GM20431 (cell line): Measurements from ENCODE around the gene ATP8A2.
"Not testable (repeated sequence)": the region's sequence is repeated elsewhere in the genome, so short reads cannot be mapped to it uniquely, and the experiment has no call there.

Experiments
- in situ Hi-C: fragments of 300-500 bp; cut with MseI, MboI; formaldehyde crosslinking; loops from one replicate; pipeline ENCODE4 v1.15.0; 2020; ENCODE audit warnings: low sequenced_read_pairs; ENCODE audit not compliant: unreplicated experiment

Gene ATP8A2

DNA sequence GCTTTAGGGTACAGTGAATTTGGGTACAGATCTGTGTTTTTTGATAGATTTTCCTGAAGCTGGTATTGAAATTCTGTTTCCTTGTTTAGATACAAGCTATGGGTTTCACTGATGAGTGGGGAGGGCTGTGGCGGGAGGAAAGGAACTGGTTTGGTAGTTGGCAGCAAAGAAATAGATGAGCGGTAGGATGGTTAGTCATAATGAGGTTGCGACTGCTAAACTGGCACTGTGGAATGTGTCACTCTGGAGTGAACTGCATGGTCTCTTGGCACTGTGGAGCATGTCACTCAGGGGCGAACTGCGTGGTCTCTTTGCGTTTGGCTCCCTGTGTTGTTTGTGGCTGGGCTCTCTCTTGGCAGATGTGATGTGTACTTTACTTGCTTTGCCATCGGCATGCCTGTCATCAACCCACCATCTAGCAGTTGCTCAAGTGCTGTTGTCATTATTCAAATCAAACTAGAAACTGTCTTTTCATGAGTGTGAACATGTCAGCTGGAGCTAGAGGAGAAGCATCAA is 82.1 kb downstream of the ATP8A2 start:
- in situ Hi-C loops: no loop called here

DNA sequence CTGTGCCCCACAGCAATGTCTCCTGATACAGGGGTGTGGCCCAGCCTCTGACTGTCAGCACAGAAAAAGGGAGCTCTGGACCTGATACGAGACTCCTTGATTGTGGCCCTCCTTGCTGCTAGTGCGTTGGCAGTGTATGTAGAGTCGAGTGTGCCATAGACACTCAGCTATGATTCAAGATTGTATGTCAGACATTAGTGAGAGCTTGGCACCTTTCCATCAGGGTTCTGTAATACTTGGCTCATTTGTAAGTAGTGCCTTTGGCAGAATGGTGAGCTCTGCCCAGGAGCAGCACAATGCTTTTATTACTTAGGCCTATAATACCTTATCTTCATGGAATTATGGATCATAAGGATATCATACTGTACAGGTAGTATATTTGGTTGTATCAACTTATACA is 83.4 kb downstream of the ATP8A2 start:
- in situ Hi-C loops: no loop called here

DNA sequence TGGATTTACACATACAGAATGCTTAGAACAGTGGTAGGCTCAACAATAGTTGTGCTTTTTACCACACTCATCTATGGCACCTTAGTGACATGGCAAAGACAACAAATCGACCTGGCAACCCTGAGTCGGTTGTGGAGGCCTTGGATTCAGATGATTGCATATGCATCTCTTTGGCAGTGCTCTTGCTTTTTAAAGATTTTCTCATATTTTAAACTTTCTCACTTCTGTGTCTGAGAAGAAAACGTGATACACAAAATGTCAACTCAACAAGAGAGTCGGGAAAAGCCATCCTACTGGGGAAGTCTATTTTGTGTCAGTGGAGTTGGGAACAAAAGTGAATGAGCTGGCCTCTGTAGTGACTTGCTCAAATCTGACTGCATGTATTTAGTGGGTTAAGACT is 85.8 kb downstream of the ATP8A2 start:
- in situ Hi-C loops: no loop called here

DNA sequence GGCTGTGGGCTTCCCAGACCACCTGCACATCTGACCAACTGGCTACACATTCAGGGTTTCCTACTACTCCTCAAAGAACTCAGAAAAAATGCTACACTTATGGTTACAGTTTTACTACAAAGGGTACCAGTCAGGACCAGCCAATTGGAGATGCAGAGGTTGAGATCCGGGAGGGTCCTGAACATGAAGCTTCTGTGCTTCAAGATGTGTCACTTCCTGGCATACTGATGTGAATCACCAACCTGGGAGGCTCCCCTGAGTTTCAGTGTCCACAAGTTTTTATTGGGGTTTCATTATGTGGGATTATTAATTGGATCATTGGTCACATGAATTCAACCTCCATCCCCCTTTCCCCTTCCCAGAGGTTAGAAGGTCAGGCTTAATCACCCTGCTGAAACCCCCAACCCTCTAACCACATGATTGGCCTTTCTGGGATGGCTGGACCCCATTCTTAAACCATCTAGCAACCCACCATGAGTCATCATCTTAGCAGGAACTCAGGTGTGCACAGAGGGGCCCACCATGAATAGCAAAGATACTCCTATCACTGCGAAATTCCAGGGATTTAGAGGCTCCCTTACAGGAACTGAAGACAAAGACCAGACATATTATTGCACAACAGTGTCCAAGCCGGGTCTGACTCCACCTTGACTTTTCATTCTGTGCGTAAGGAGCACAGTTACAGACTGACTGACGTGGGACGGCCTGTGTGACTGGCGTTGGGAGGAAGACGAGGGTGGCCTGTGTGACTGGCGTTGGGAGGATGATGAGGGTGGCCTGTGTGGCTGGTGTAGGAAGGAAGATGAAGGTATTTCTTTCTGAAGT is 90.7 kb downstream of the ATP8A2 start:
- in situ Hi-C loops: no loop called here

DNA sequence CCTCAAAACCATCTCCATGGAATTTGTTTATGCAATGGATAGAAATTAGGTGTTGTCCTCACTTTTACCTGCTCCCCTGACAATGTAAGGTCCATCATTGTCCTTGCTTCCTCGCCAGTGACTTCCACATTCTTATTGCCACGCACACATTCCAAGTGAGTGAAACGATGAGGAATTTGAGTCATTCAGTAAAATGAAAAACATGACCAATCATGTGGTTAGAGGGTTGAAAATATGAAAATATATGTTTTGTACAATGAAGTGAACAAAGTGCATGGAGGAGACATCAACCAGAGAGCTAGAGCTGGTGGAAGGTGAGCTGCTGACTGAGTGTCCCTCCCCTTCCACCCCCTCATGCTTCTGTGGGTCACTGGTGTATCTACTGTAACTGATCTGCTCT is 91.7 kb downstream of the ATP8A2 start:
- in situ Hi-C loops: no loop called here

DNA sequence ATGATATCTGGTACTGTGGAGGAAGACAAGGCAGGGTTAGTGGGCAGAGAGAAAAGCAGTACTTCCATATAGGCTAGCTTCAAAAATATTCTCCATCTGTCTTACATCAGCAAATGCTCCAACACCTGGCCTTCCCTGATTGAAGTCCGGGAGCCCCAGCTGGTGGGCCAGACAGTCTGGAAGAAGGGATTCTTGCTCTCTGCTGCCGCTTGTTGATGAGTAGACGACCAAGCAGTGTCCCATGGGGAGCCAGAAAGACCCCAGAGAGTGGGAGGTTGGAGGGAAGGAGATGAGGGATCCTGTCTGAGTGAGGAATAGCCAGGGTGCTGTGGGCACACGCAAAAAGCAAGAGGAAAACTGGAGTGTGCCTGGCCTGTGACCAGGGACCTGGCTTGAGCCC is 95.1 kb downstream of the ATP8A2 start:
- in situ Hi-C loops: no loop called here

DNA sequence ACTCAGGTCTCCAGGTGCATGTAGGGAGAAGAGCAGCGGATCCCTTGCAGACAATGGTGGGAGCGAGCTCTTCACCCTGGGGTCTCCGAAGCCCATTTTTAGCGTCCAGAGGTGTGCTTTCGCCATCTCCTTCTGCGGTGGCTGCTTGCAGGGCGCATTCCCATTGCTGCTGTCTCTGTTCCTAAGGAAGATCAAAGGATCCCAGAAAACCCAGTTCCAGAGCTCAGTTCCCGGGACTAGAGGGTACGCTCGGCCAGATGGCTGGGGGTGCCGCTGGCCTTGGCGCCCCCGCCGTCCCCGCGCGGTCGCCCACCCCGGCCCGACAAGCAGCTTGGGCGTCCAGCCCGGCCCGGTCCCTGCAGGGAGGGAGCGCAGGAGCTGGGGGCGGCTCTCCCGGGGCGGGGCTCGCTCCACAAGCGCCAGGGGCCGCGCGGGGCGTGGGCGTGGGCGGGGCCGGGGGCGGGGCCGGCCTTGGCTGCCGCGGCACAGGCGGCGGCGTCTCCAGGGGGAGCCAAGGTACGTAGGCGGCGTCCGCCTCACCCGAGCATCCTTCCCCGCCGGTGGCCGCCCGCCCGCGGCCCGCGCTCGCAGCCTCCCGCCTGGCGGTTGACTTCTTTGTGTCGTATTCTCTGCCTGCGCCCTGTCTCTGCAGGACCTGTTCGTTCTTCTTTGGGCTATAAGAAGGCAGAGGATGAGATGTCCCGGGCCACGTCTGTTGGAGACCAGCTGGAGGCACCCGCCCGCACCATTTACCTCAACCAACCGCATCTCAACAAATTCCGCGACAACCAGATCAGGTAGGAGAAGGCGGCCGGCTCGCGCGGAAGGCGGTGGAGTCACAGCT is 96.8 kb downstream of the ATP8A2 start:
- in situ Hi-C loops: no loop called here

DNA sequence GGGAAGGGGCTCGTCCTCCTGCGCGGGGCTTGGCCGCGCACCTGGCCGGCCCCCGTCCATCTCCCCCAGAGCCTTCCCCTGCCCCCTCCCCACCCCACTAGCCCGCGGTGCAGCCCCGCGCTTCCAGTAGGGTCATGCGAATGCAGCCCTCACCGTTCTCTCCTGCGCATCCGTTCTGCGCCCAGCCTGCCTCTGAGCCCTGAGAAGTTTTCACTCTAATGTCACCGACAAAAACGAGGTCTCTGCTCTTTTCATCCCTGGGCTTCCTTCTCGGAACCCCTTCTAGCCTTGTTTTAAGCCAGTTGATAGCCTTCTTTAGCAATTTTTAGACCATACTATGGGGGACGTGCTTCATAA is 97.4 kb downstream of the ATP8A2 start:
- in situ Hi-C loops: no loop called here

DNA sequence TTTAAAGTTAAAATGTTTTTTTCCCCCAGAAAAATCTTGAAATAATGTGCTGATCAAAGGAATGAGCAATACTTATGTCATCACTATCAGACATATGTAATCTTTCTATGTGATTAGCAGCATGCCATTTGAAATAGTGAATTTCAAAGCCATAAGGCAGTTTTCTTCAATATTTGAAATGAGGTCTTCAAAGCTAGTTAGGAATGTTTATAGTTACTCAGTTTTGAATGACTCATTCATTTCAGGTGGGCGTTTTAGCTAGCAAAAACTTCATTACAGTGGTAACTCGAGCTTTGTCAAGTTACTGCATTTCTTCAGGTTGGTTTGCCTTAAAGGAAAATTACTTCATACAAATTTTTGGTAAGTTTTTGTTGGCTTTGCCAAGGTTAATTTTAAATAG is 102.1 kb downstream of the ATP8A2 start:
- in situ Hi-C loops: no loop called here

DNA sequence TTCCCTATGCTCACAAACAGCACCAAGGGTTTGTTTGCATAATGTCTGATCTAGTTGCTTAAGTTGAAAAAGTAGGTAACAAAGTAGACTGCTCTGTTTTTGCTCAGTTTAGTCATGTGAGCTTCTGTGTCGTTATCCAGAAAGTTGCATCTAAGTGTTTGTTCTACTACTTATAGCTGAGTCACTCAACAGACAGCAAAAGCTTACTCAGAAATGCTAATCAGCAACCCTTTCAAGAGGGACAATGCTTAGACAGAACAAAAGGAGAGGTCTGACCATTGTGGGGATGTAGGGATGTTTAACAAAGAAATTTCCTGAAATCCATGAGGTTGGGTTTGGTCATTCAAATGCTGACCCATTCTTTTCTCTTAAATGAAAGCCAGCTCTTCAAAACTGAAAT is 106.4 kb downstream of the ATP8A2 start:
- in situ Hi-C loops: no loop called here

DNA sequence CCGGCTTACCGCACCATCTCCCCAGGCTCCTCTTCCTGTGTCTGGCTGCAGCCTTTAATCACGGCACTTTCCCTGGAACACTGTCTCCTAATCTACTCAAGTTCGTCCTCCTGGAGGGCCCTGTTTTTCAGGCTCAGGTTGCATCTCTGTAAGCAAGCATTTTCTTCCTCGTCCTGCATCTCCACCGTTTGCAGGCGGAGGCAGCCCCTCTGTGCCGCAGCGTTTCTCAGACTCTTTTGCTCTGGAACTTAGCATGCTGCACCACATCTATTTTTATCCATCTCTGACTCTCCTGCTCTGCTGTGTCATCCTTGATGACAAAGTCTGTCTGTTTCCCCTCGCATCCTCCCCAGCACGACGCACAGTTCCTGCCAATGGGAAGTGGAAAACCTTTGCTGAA is 117.5 kb downstream of the ATP8A2 start:
- in situ Hi-C loops: no loop called here

DNA sequence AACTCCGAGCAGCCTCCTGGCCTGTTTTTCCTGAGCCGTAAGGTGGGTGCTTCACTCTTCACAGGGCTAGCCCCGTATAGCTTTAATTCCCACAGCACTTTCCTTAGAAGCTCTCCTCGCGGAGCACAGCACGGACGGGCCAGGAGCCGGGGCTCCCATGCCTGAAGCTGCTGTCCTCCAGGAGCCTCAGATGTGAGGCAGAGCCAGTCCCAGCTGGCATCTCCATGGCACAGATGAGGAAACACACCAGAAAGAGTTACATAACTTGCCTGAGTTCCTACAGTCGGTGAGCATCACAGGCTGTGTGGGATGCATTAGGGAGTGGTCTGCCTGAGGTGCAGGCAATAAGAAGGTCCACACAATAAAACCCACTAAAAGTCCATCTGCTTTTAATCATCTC is 118.5 kb downstream of the ATP8A2 start:
- in situ Hi-C loops: no loop called here

DNA sequence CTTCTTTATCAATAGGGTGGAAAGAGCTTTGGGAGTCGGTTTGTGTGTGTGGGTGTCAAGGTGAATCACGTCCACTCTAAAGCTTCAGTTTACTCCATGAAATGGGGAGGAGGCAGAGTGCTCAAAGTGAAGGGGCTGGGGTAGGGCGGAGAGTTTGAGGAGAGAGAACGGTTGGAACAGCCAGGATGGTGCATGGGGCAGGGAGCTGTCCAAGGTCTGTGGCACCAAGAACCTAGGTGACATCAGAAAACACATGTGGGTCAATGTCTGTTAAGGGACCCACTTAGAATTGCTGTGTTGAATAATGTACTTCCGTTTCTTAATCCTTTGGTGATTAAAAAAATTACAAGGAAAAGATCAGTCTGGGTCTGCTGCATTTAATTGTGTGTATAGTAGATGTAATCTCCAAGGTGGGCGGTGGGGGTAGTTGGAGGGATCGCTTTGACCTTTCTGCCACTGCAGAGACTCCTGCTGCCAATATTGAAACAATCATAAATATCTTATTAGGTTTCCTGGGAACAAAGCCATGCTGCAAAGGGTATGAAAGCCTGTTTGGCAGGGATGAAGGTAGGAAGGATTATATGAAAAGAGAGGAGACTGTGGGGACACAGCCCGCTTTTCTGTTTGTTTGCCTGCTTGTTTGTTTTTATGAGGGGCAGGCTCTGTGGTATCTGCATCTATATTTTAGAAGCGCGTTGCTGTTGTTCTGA is 122.3 kb downstream of the ATP8A2 start:
- in situ Hi-C loops: no loop called here

DNA sequence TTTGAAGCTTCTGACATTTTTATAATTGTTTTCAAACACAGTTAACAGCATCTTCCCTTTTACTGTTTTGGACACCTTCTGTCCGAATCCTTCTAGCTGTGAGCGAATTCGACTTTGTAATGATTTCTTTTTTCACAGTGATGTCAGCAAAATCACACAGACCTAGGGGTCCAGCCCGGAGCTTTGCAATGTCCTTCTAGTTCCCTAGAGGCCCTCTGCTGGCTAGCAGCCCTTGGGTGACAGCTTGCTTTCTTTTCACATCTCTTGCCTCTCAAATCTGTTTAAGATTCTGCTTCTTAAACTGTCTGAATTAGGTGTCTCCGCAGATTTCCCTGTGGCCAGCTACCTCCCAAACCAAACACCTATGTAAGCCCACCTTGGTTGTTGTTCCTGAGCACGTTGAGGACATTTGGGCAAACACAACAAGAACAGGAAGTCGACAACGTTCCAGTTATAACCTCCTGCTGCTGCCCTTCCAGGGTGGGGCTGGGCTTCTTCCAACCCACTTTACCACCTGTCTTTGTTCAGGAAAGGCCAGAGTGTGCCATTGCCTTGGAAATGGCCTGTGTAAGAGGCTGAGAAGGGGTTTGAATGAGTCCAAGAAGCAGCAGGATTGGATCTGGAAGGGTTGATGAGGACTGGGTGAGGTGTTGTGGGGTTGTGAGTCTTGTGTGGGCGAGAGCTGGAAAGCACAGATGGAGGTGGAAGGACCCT is 123.1 kb downstream of the ATP8A2 start:
- in situ Hi-C loops: no loop called here

DNA sequence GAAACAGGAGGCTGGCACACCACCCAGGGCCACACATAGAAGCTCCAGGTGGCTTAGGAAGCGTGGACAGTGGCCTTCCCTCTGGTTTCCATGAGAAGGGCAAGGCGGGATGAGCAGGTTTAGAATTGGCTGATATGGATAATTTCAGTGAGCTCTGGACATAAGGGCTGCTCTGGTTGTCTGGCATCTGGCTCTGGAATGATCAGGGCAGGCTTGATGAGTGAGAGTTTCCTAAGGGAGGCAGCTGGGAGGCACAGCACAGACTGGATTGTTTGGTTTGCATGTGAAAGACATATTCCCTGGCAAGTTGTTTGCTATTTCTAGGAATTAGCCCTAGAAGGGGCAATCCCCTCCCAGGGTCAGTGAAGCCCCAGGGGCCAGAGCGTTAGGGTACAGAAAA is 129.5 kb downstream of the ATP8A2 start:
- in situ Hi-C loops: no loop called here

DNA sequence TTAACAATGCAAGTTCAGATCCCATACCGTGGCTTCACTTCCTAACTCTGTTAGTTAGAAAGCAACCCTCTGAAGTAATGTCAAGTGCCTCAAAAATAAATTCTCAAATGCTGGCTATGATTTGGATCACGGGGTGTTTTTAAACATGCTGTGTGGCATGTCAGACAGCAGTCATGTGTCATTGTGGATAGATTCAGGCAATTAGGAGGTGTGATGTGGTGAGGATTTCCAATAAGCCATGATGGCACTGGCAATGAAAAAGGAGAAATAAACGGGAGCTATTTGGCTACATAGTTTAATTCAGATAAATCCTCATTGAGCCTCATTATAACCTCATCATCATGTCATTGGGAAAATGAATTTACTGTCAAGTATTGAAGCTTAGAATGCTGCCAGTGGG is 130.3 kb downstream of the ATP8A2 start:
- in situ Hi-C loops: no loop called here

DNA sequence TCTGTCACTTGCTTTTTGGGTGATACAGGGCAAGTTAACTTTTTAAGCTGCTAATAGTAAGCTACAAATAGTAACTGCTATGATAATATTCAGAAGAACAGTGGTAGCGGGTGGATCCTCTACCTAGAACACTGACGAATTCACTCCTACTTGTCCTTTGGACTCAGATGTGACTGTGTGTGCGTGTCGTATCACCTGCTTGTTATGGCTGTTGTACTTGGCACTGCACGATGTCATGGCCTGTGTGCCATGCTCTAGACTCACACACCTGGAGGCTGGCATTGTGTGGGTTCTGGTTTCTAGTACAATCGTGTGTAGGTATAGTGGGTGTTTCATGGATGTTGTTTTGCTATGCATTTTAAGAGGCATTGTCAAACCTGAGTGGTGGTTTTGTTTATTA is 130.8 kb downstream of the ATP8A2 start:
- in situ Hi-C loops: no loop called here

DNA sequence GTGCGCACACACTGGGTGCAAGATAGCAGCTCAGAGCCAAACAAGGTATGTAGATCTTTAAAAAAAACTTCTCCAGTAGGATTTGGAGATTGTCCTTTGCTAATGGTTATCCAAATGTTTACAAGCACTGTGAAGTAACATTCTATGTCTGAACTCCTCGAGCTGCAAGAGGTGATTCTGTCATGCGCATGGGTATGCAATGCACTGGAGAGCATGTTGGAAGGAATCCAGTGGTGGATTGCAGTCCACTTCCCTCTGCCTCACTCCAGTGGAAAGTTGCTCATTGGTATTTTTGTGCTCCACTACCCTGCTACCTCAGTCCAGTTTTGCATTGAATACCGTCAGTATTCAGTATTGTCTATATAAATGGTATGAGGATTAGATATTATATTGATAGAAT is 132.1 kb downstream of the ATP8A2 start:
- in situ Hi-C loops: no loop called here

DNA sequence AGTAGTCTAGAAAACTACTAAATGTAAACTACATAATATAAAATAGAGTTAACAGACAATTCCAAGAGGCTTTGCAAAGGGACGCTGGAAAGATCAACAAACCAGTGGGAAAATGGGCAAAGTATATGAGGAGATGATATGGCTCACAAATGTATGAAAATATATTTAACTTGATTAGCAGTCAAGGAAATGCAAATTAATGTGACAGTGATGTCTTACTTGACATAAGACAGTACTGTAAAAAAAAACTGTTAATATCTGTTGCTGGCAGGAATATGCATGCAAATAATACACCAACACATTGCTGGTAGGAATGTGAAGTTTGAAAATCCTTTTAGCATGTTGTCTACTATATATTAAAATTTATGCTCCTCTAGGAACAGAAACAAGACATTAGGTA is 136.1 kb downstream of the ATP8A2 start:
- in situ Hi-C loops: no loop called here

DNA sequence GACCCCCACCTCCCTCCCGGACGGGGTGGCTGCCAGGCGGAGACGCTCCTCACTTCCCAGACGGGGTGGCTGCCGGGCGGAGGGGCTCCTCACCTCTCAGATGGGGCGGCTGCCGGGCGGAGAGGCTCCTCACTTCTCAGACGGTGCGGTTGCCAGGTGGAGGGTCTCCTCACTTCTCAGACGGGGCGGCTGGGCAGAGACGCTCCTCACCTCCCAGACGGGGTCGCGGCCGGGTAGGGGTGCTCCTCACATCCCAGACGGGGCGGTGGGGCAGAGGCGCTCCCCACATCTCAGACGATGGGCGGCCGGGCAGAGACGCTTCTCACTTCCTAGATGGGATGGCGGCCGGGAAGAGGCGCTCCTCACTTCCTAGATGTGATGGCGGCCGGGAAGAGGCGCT is 141.3 kb downstream of the ATP8A2 start:
- in situ Hi-C loops: not testable (repeated sequence)
